ENCODE data around the gene CD2AP.
A peak's percentile ranks its signal among the peaks of the same experiment; 100 is the strongest.

The CD2AP gene

GRCh38 chr6:47477497-47478232, at the start of gene CD2AP:
Gene CD2AP, plus strand, starts transcription at chr6:47477789. Its CDS starts 456 bp downstream, at chr6:47478245.
- DNase-seq (ENCODE audit: low read depth in 2 of 2), result peak; percentile 82 to 84
- no peak for TF ChIP-seq CTCF (IDR thresholded peaks at IDR 0.05; ENCODE audit: low read depth, low read length)
- peak within 1 kb of the TSS; percentile 91 for H3K4me3 ChIP-seq (replicated peaks in 1 of 2; ENCODE audit: low read depth in 2 of 2, low read length in 2 of 2)

GRCh38 chr6:47428288-47428687, 49.3 kb upstream of the CD2AP start:
- TF ChIP-seq CTCF (IDR thresholded peaks at IDR 0.05; ENCODE audit: low read depth, low read length), result no peak
- H3K4me3 ChIP-seq (replicated peaks in 1 of 2; ENCODE audit: low read depth in 2 of 2, low read length in 2 of 2), result no peak overlapping the region
- no peak for DNase-seq (ENCODE audit: low read depth in 2 of 2)

GRCh38 chr6:47428746-47429664, 48.6 kb upstream of the CD2AP start:
- no peak overlapping the region for H3K4me3 ChIP-seq (replicated peaks in 1 of 2; ENCODE audit: low read depth in 2 of 2, low read length in 2 of 2)
- TF ChIP-seq CTCF (IDR thresholded peaks at IDR 0.05; ENCODE audit: low read depth, low read length), result no peak
- no peak for DNase-seq (ENCODE audit: low read depth in 2 of 2)

- H3K4me3 ChIP-seq (replicated peaks in 1 of 2; ENCODE audit: low read depth in 2 of 2, low read length in 2 of 2), result no peak overlapping the region
- TF ChIP-seq CTCF (IDR thresholded peaks at IDR 0.05; ENCODE audit: low read depth, low read length), result no peak
- no peak for DNase-seq (ENCODE audit: low read depth in 2 of 2)
Observed at GRCh38 chr6:47434372-47435253, 43.0 kb upstream of the CD2AP start.

GRCh38 chr6:47435254-47435612, 42.4 kb upstream of the CD2AP start:
- no peak for TF ChIP-seq CTCF (IDR thresholded peaks at IDR 0.05; ENCODE audit: low read depth, low read length)
- DNase-seq (ENCODE audit: low read depth in 2 of 2), result no peak
- no peak overlapping the region for H3K4me3 ChIP-seq (replicated peaks in 1 of 2; ENCODE audit: low read depth in 2 of 2, low read length in 2 of 2)

- DNase-seq (ENCODE audit: low read depth in 2 of 2), result no peak
- H3K4me3 ChIP-seq (replicated peaks in 1 of 2; ENCODE audit: low read depth in 2 of 2, low read length in 2 of 2), result no peak overlapping the region
- TF ChIP-seq CTCF (IDR thresholded peaks at IDR 0.05; ENCODE audit: low read depth, low read length), result no peak
Observed at GRCh38 chr6:47437592-47437991, 40.0 kb upstream of the CD2AP start.
